Measurements from ENCODE around the gene XPR1. TPM values are rescaled to one million over a fixed set of nuclear protein-coding genes. Genes with fewer than 3 reads are reported as not detected.

XPR1 gene
- total and polyA plus RNA-seq, 2 donors (not counting 3 experiments of a cell fraction or from before 2014, with no cell fraction given) = 23.9 to 26.7 TPM

- ChIA-PET CTCF (no interaction called here), POLR2A (no interaction called here)
- Histone ChIP-seq H3K79me2 (ENCODE audit: control insufficient read depth, insufficient read depth, low read length) (no peaks in the 10 kb centered on the region), H4K20me1 (replicated peaks; ENCODE audit: control insufficient read depth, extremely low read depth, insufficient read depth, low read length) (no peaks in the 10 kb centered on the region), H3K27ac (ENCODE audit: insufficient read depth, low read depth, low read length) (no peak overlapping the region), H3K9me1 (replicated peaks; ENCODE audit: control insufficient read depth, extremely low read depth, insufficient read depth, low read length) (no peaks in the 10 kb centered on the region), H2AFZ (ENCODE audit: low read depth, low read length) (no peak overlapping the region), H3K4me1 (ENCODE audit: control insufficient read depth, extremely low read depth, insufficient read depth, low read length) (no peaks in the 10 kb centered on the region), H3K9me3 (replicated peaks; ENCODE audit: control insufficient read depth, insufficient read depth, low read length) (no peaks in the 10 kb centered on the region), H3K9ac (replicated peaks; ENCODE audit: extremely low read depth, insufficient read depth, low read length) (no peak overlapping the region), H3K27me3 (ENCODE audit: control insufficient read depth in 2 of 2, insufficient read depth in 2 of 2, low read length in 2 of 2) (no peaks in the 10 kb centered on the region), H3K4me2 (ENCODE audit: insufficient read depth, low read length) (no peak overlapping the region), H3K36me3 (ENCODE audit: control insufficient read depth in 2 of 2, extremely low read depth in 1 of 2, insufficient read depth in 2 of 2, low read length in 2 of 2) (no peaks in the 10 kb centered on the region), H3K4me3 (replicated peaks in 1 of 3; ENCODE audit: insufficient read depth in 1 of 3, low read depth in 1 of 3, low read length in 3 of 3) (no peak overlapping the region)
- DNase-seq (ENCODE audit: low read depth, low spot score) (no peak), FAIRE-seq (no peak)
- dilution Hi-C loops (cut with MboI; ENCODE audit: extremely low pct_ligation_motif_present, low sequenced_read_pairs) (no loop called here), intact Hi-C loops (cut with micrococcal nuclease) (no loop called here)
- no TSS peak for BruUV-seq (replicated peaks)
- TF ChIP-seq POLR2A (IDR thresholded peaks at IDR 0.05; ENCODE audit: low read depth, low read length) (no peak), POLR2AphosphoS5 (IDR thresholded peaks at IDR 0.05; ENCODE audit: insufficient read depth, low read depth, low read length) (no peak), GATA2 (IDR thresholded peaks at IDR 0.05; ENCODE audit: insufficient read depth, insufficient read length, low read depth, low read length) (no peak), JUN (IDR thresholded peaks at IDR 0.05; ENCODE audit: borderline replicate concordance, insufficient read depth, insufficient read length, low read depth) (no peak), EZH2 (IDR thresholded peaks at IDR 0.05; ENCODE audit: borderline replicate concordance, low read depth, low read length, severe bottlenecking) (no peak), MAX (IDR thresholded peaks at IDR 0.05; ENCODE audit: insufficient read depth, insufficient read length) (no peak), FOS (IDR thresholded peaks at IDR 0.05; ENCODE audit: borderline replicate concordance, insufficient read depth, low read length) (no peak), CTCF (IDR thresholded peaks at IDR 0.05; ENCODE audit: extremely low read depth in 1 of 2, insufficient read depth in 1 of 2, low read depth in 1 of 2, low read length in 2 of 2) (no peak)
These were observed 125.8 kb downstream of the XPR1 start for GRCh38 chr1:180757657-180758056.

Measured in endothelial cell of umbilical vein (primary cell).